Activated T-cell treated with anti-CD3 and anti-CD28 coated beads, Interleukin-2, amount 50 U/mL, for 72 hours (primary cell): Measurements from ENCODE around the gene SAP30BP. TPM values are rescaled to one million over a fixed set of nuclear protein-coding genes. Genes with fewer than 3 reads are reported as not detected.

ENCODE experiments used
- ATAC-seq, 2 donors: fragments of 150-1000 bp; cut with Tn5 transposase; replicated peaks in 1 of 2; 2 replicates each; pipeline ENCODE4 v1.10.0; 2021; ENCODE audit warnings: moderate library complexity in 2 of 2, mild to moderate bottlenecking in 1 of 2
- DNase-seq, 2 donors: peaks; one replicate each; pipeline ENCODE4 v3.0.0; 2021 to 2022; ENCODE audit warnings: mixed read lengths in 1 of 2
- H3K27ac Mint-ChIP-seq: one replicate; pipeline ENCODE4 v1.8.0; 2022; ENCODE audit warnings: mild to moderate bottlenecking, moderate library complexity, mixed read lengths
- H3K27me3 Mint-ChIP-seq: one replicate; pipeline ENCODE4 v1.8.0; 2022; ENCODE audit warnings: low read depth, mixed read lengths
- H3K36me3 Mint-ChIP-seq, 2 donors: one replicate each; pipeline ENCODE4 v1.8.0; 2022; ENCODE audit warnings: mixed read lengths in 2 of 2, mild to moderate bottlenecking in 1 of 2; ENCODE audit not compliant: insufficient read depth in 2 of 2
- H3K4me1 Mint-ChIP-seq: one replicate; pipeline ENCODE4 v1.8.0; 2022; ENCODE audit warnings: low read depth, mixed read lengths
- H3K4me3 Mint-ChIP-seq, 2 donors: one replicate each; pipeline ENCODE4 v1.8.0; 2022; ENCODE audit warnings: mild to moderate bottlenecking in 2 of 2, mixed read lengths in 2 of 2, moderate library complexity in 2 of 2
- H3K9me3 Mint-ChIP-seq, 2 donors: one replicate each; pipeline ENCODE4 v1.8.0; 2022; ENCODE audit warnings: mixed read lengths in 2 of 2
- total RNA-seq, 2 donors: library from RNA; stranded (reverse); gene quantifications; one replicate each; pipeline ENCODE4 v1.2.3, GENCODE V29; 2022

Gene SAP30BP
- 100 to 1,000 TPM in 1 of 2 donors, 10 to 100 TPM in 1; 97.0 to 112 TPM for total RNA-seq

DNA sequence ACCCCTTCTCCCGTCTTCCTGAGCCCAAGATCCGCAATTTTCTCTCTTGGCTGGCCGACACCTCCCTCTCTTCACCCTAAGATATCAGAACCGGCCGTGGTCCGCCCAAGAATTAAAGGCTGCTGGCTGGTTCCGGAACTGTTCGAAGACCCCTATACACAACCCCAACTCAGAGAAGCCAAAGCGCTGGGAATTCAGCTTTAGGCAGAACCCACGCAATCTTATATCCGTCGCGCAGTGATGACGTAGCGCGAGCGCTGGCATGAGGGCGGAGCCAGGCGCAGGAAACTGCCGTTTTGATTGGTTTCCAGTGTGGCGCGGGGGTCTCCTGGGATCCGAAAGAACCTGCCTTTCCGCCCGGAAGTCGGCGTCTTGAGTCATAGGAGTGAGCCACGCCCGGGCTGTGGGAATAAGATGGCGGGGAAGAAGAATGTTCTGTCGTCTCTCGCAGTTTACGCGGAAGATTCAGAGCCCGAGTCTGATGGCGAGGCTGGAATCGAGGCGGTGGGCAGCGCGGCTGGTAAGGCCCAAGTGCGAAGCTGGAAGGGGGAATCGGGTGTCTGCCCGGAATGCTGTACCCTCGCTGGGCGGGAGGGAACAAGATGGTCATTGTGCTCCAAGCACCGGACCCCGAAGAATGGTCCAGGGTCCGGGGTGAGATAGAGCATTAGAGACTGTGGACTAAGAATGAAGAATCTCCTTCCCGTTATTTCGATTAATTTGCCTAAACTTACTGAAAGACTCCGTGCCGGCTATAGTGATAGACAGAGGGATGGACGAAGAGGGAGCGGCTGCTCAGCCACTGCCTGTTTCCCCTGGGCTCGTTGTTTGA lies at the start of gene SAP30BP, which contains the start of gene RECQL5:
TSS of gene SAP30BP (plus strand) at position 380 of the 832 bp plus-strand sequence. CDS start at position 415, 35 bp downstream.
TSS of gene RECQL5 (minus strand) at position 196 of the 832 bp plus-strand sequence. CDS start 597 bp downstream, outside the sequence.
- no peaks in the 10 kb centered on the region for H3K27me3 Mint-ChIP-seq
- H3K27ac Mint-ChIP-seq: peak within 1 kb of the TSS; percentile 77
- ATAC-seq (peak; percentile 100), DNase-seq (peak; percentile 96 to 98)
- no peaks in the 10 kb centered on the region for H3K9me3 Mint-ChIP-seq
- peaks cover 43% of the 10 kb centered on the region for H3K4me1 Mint-ChIP-seq
- H3K36me3 Mint-ChIP-seq: peaks cover 10 to 11% of the 10 kb centered on the region in 2 donors
- H3K4me3 Mint-ChIP-seq: no peak within 1 kb of the TSS

- H3K27me3 Mint-ChIP-seq: no peaks in the 10 kb centered on the region
- no peak overlapping the region for H3K27ac Mint-ChIP-seq
These were observed 49.5 kb upstream of the SAP30BP start for GRCh38 chr17:75617675-75618074.

DNA sequence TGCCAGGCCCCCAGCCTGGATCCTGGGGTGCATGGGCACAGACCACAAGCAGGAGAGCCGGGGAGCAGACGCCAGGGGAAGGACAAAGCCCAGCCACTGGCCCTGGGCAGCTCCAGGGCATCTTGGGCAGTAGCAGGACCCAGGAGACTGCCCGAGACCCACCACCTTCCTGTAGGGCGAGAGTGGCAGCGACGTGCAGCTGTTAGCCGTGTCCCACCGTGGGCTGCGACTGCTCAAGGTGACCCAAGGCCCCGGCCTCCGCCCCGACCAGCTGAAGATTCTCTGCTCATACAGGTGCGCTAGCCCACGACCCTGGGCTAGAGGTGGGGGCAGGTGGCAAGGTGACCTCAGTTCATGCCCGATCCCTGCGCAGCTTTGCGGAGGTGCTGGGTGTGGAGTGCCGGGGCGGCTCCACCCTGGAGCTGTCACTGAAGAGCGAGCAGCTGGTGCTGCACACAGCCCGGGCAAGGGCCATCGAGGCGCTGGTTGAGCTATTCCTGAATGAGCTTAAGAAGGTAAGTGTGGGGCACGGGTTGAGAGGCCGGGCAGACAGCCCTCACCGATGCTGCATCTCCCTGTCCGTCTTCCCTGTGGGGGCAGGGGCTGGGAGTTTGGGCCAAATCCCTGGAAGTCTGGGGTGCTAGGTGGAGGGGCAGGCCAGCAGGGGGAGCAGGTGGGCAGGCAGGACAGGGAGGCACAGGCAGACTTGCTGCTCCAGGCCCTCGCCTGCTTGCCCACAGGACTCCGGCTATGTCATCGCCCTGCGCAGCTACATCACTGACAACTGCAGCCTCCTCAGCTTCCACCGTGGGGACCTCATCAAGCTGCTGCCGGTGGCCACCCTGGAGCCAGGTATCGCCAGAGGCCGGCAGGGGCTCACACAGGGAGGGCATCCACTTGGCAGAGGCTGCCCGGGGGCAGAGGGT lies 47.4 kb upstream of the SAP30BP start:
- H3K4me1 Mint-ChIP-seq: no peaks in the 10 kb centered on the region
- H3K9me3 Mint-ChIP-seq: no peaks in the 10 kb centered on the region
- H3K27ac Mint-ChIP-seq: no peak overlapping the region
- no peaks in the 10 kb centered on the region for H3K27me3 Mint-ChIP-seq
- H3K4me3 Mint-ChIP-seq: no peak overlapping the region
- DNase-seq (peak; percentile 13 to 44), ATAC-seq (peak; percentile 15 to 32)
- no peaks in the 10 kb centered on the region for H3K36me3 Mint-ChIP-seq

More at GRCh38 chr17:75617675-75618074, 49.5 kb upstream of the SAP30BP start:
- no peak overlapping the region for H3K4me3 Mint-ChIP-seq
- DNase-seq: no peak
- H3K9me3 Mint-ChIP-seq: no peaks in the 10 kb centered on the region
- H3K36me3 Mint-ChIP-seq: no peaks in the 10 kb centered on the region
- no peaks in the 10 kb centered on the region for H3K4me1 Mint-ChIP-seq
- ATAC-seq: no peak

GRCh38 chr17:75621489-75621888 lies 45.6 kb upstream of the SAP30BP start:
- Mint-ChIP-seq H3K36me3 (no peaks in the 10 kb centered on the region), H3K4me3 (no peak overlapping the region), H3K4me1 (no peaks in the 10 kb centered on the region), H3K27ac (no peak overlapping the region), H3K9me3 (no peaks in the 10 kb centered on the region), H3K27me3 (no peaks in the 10 kb centered on the region)
- ATAC-seq: no peak
- no peak for DNase-seq

- Mint-ChIP-seq H3K4me1 (no peaks in the 10 kb centered on the region), H3K27ac (no peak overlapping the region), H3K36me3 (no peaks in the 10 kb centered on the region), H3K9me3 (no peaks in the 10 kb centered on the region), H3K4me3 (no peak overlapping the region), H3K27me3 (no peaks in the 10 kb centered on the region)
- DNase-seq (no peak), ATAC-seq (no peak)
These were observed 45.1 kb upstream of the SAP30BP start for GRCh38 chr17:75622076-75622475.

- no peak for DNase-seq
- no peak for ATAC-seq
- no peak overlapping the region for H3K4me3 Mint-ChIP-seq
- no peaks in the 10 kb centered on the region for H3K9me3 Mint-ChIP-seq
- H3K36me3 Mint-ChIP-seq: no peaks in the 10 kb centered on the region
- no peaks in the 10 kb centered on the region for H3K4me1 Mint-ChIP-seq
- H3K27me3 Mint-ChIP-seq: no peaks in the 10 kb centered on the region
- H3K27ac Mint-ChIP-seq: no peak overlapping the region
These were observed 44.3 kb upstream of the SAP30BP start for GRCh38 chr17:75622771-75623273.

GRCh38 chr17:75623386-75623785 lies 43.8 kb upstream of the SAP30BP start:
- no peak overlapping the region for H3K4me3 Mint-ChIP-seq
- DNase-seq: no peak
- H3K27ac Mint-ChIP-seq: no peak overlapping the region
- no peaks in the 10 kb centered on the region for H3K36me3 Mint-ChIP-seq
- ATAC-seq: no peak
- no peaks in the 10 kb centered on the region for H3K27me3 Mint-ChIP-seq
- no peaks in the 10 kb centered on the region for H3K4me1 Mint-ChIP-seq
- no peaks in the 10 kb centered on the region for H3K9me3 Mint-ChIP-seq

DNA sequence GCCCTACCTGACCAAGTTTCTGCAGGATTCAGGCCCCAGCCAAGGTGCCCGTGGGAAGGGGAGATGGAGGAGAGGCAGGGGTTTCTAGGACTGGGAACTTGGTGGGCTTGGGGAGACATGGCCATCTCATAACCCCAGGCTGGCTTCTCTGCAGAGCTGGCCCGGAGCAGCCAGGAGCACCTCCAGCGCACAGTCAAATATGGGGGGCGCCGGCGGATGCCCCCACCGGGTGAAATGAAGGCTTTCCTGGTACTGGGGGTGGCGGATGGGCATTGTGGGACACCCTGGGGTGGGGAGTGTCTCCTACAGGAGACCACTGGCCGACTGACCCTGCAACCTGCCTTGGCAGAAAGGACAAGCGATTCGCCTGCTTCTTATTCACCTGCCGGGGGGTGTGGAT lies 43.1 kb upstream of the SAP30BP start:
- Mint-ChIP-seq H3K4me1 (no peaks in the 10 kb centered on the region), H3K27me3 (no peaks in the 10 kb centered on the region), H3K36me3 (no peaks in the 10 kb centered on the region), H3K27ac (no peak overlapping the region), H3K4me3 (no peak overlapping the region), H3K9me3 (no peaks in the 10 kb centered on the region)
- DNase-seq (no peak), ATAC-seq (no peak)

DNA sequence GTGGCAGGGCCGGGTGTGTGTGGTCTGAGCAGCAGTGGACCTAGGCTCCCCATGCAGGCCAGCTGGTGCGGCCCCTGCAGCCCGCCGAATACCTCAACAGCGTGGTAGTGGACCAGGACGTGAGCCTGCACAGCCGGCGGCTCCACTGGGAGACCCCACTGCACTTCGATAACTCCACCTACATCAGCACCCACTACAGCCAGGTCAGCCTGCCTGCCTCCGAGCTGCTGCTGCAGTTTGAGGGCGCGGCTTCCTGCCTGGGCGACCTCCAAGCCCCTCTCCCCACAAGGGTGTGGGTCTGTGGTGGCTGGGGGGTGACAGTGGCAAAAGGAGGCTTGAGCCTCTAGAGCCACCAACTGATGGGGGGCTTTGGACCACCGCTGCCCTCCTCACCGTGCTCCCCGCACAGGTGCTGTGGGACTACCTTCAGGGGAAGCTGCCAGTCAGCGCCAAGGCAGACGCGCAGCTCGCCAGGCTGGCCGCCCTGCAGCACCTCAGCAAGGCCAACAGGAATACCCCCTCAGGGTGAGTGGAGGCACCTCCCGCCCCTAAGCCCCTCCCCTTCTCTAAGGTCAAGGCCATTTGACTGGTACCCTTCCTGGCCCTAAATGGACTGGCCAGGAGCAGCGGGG lies 42.3 kb upstream of the SAP30BP start:
- ATAC-seq: no peak
- H3K27ac Mint-ChIP-seq: no peak overlapping the region
- DNase-seq: no peak
- no peaks in the 10 kb centered on the region for H3K4me1 Mint-ChIP-seq
- no peak overlapping the region for H3K4me3 Mint-ChIP-seq
- no peaks in the 10 kb centered on the region for H3K27me3 Mint-ChIP-seq
- H3K9me3 Mint-ChIP-seq: no peaks in the 10 kb centered on the region
- no peaks in the 10 kb centered on the region for H3K36me3 Mint-ChIP-seq

GRCh38 chr17:75625813-75626486 lies 41.2 kb upstream of the SAP30BP start:
- H3K27me3 Mint-ChIP-seq: no peaks in the 10 kb centered on the region
- H3K4me3 Mint-ChIP-seq: no peak overlapping the region
- no peak overlapping the region for H3K27ac Mint-ChIP-seq
- ATAC-seq (peak in 1 of 2 donors; percentile 39), DNase-seq (peak; percentile 12 to 23)
- H3K4me1 Mint-ChIP-seq: no peaks in the 10 kb centered on the region
- H3K36me3 Mint-ChIP-seq: no peaks in the 10 kb centered on the region
- H3K9me3 Mint-ChIP-seq: no peaks in the 10 kb centered on the region

- Mint-ChIP-seq H3K4me3 (no peak overlapping the region), H3K36me3 (no peaks in the 10 kb centered on the region), H3K9me3 (no peaks in the 10 kb centered on the region), H3K4me1 (no peaks in the 10 kb centered on the region), H3K27ac (no peak overlapping the region), H3K27me3 (no peaks in the 10 kb centered on the region)
- ATAC-seq: no peak
- no peak for DNase-seq
These were observed 40.6 kb upstream of the SAP30BP start for GRCh38 chr17:75626496-75627038.

DNA sequence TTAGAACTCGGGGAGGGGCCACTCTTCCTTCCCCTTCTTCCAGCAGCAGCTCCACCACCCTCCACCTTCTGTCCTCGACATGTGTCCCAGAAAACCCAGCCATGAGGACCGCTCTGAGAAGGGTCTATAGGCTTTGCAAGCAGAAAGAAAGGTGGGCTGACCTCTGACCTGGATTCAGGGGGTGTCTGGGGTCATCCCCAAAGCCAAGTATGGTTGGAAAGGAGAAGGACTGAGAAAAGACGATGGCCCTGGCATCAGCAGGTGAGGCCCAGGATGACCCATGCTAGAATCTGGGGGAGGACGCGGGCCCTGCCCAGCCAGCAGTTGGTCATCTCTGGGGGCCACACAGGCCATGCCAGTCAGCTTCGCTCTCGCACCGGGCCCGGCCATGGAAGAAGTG lies 40.0 kb upstream of the SAP30BP start:
- DNase-seq (no peak), ATAC-seq (no peak)
- Mint-ChIP-seq H3K9me3 (no peaks in the 10 kb centered on the region), H3K36me3 (no peaks in the 10 kb centered on the region), H3K4me3 (no peak overlapping the region), H3K4me1 (no peaks in the 10 kb centered on the region), H3K27ac (no peak overlapping the region), H3K27me3 (no peaks in the 10 kb centered on the region)
